BJ (cell line): ENCODE measurements around the gene PIGC. TPM values are rescaled to one million over a fixed set of nuclear protein-coding genes. Genes with fewer than 3 reads are reported as not detected.

Experiments
- CTCF ChIA-PET: fragments of 350-600 bp; formaldehyde crosslinking; extraction: SDS; loops from one replicate; lab custom pipeline; 2021; ENCODE audit warnings: antibody characterized with exemption, inconsistent platforms; lab: Yijun Ruan, JAX
- POLR2A ChIA-PET: fragments of 300-600 bp; sonication (Branson Sonifier 250); formaldehyde crosslinking; extraction: SDS; loops from one replicate; lab custom pipeline; 2021; ENCODE audit warnings: antibody characterized with exemption; lab: Charles Lee
- DNase-seq: peaks from one replicate; pipeline ENCODE4 v3.0.0-alpha.2; 2011; ENCODE audit warnings: low read depth
- H3K27me3 ChIP-seq: 2 replicates; pipeline ENCODE4 v1.6.0; 2011; ENCODE audit warnings: low read length; ENCODE audit not compliant: control insufficient read depth, insufficient read depth
- H3K36me3 ChIP-seq: 2 replicates; pipeline ENCODE4 v1.5.1; 2011; ENCODE audit warnings: low read length; ENCODE audit not compliant: control insufficient read depth, insufficient read depth
- H3K4me3 ChIP-seq: 2 replicates; pipeline ENCODE4 v1.5.1; 2011; ENCODE audit warnings: low read depth, mild to moderate bottlenecking, control low read depth, low read length
- polyA minus RNA-seq: library from RNA; depleted of rRNA, polyadenylated mRNA; stranded (reverse); fragments of >200 nt; gene quantifications from 2 replicates; pipeline ENCODE4 v1.2.3, GENCODE V29; 2011; rRNA and poly(A)+ RNA removed
- polyA plus RNA-seq: library from polyadenylated mRNA; depleted of rRNA; stranded (reverse); fragments of >200 nt; gene quantifications from 2 replicates; pipeline ENCODE4 v1.2.3, GENCODE V29; 2011; rRNA removed
- TF ChIP-seq, protein P1 (sequence below): IDR thresholded peaks from 2 replicates; pipeline ENCODE4 v1.5.1; 2011; ENCODE audit warnings: low read depth, mild to moderate bottlenecking, control low read depth, inconsistent platforms, low read length, moderate library complexity; ENCODE audit not compliant: insufficient read depth

Gene PIGC
- polyA plus RNA-seq (20.7 and 24.4 TPM in 2 replicates), polyA minus RNA-seq (15.4 and 18.7 TPM in 2 replicates)

DNA sequence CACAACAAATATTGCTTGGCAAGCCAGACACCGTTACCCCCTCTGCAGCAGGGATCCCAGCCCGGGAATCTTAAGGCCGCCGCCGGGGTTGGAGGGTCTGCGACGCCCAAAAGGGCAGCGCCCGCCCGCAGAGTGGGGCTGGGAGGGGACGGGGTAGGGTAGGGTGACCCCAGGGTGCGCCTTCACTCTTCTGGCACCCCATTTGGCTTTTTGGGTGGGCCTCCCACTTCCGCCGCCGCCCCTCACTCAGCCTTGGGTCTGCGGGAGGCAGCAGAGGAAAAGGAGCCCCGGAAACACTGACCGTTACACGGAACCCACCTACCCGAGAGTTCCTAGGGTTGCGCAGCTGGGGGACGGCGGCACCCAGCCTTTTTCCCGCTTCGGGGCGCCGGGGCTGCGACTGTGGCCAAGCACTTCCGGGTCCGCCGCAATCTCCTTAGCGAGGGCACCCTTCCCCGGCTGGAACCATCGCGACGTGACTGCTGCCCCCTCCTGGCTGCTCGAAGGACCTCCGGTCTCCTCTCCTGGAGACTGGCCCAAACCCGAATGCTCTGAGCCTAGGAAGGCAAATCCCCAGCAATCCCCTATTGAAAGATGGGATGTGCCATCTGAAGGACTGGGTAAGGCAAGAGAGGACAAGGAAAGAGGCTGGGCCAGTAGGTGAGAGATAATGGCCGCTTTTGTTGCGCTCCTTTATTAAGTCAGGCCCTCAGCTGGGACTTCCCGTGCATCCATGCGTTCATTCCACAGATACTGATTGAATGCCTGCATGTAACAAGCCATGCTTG is at the start of gene PIGC:
PIGC (minus strand) TSS at position 404 of the 788 bp plus-strand sequence. CDS start 1,447 bp downstream, outside the sequence.
- ChIA-PET CTCF (interaction anchor here (0.6 to 3.6 kb wide), 23 partner anchors 8 to 642 kb away, joined by 3 to 20 read pairs (median 3); partner anchors contain the start of gene SUCO), POLR2A (no interaction called here)
- no peaks in the 10 kb centered on the region for H3K27me3 ChIP-seq

DNA sequence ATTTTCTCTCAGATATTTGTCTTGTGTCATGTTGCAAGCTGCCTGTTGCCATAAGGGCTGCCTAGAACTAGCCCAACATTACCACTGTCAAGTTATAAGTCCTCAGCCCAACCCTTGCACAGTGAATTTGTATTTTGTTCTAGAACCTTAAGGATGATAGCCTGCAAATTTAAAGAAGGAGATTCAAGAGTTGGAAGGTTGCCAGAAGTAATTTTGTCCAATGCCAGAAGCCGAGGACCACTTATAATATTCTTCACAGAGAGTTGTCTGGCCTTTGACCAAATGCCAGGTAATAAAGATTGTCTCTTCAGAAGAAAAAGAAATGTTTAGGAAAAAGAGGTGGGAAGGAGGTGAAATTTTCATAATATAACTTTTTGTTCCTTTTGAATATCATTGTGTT is 48.6 kb upstream of the PIGC start:
- H3K36me3 ChIP-seq = no peaks in the 10 kb centered on the region
- ChIA-PET POLR2A (no interaction called here), CTCF (no interaction called here)
- no peak for DNase-seq
- H3K27me3 ChIP-seq = no peaks in the 10 kb centered on the region; the same call in 1 of the 2 replicates
- no peak overlapping the region for H3K4me3 ChIP-seq
- TF ChIP-seq, protein P1, sequence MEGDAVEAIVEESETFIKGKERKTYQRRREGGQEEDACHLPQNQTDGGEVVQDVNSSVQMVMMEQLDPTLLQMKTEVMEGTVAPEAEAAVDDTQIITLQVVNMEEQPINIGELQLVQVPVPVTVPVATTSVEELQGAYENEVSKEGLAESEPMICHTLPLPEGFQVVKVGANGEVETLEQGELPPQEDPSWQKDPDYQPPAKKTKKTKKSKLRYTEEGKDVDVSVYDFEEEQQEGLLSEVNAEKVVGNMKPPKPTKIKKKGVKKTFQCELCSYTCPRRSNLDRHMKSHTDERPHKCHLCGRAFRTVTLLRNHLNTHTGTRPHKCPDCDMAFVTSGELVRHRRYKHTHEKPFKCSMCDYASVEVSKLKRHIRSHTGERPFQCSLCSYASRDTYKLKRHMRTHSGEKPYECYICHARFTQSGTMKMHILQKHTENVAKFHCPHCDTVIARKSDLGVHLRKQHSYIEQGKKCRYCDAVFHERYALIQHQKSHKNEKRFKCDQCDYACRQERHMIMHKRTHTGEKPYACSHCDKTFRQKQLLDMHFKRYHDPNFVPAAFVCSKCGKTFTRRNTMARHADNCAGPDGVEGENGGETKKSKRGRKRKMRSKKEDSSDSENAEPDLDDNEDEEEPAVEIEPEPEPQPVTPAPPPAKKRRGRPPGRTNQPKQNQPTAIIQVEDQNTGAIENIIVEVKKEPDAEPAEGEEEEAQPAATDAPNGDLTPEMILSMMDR = no peak

More for the DNA sequence above, at the start of gene PIGC:
- H3K36me3 ChIP-seq = peaks cover 1% of the 10 kb centered on the region; the same call in 1 of the 2 replicates
- DNase-seq = no peak
- TF ChIP-seq, protein P1 = peak; percentile 97
- H3K4me3 ChIP-seq = peak within 1 kb of the TSS; percentile 92

DNA sequence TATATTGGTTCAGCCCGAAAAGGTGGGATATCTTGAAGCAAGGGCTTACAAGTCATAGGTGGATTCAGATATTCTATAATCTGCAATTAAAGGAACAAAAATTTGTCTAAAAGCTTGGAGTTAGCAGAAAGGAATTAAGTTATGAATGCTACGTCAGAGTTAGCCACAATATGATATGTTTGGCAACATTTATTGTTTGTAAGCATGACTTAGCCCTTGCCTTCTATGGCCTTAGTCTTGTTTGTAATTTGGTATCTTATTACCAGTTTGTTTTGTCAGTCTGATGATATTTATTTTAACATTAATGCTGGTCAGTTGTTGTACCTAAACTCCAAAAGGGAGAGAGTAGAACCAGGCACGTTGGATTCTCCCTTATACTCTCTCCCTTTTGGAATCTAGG is 46.0 kb upstream of the PIGC start:
- DNase-seq = no peak
- H3K4me3 ChIP-seq = no peak overlapping the region
- peaks cover 2% of the 10 kb centered on the region for H3K27me3 ChIP-seq
- CTCF ChIA-PET = no interaction called here
- POLR2A ChIA-PET = no interaction called here
- H3K36me3 ChIP-seq = no peaks in the 10 kb centered on the region
- TF ChIP-seq, protein P1 = no peak

DNA sequence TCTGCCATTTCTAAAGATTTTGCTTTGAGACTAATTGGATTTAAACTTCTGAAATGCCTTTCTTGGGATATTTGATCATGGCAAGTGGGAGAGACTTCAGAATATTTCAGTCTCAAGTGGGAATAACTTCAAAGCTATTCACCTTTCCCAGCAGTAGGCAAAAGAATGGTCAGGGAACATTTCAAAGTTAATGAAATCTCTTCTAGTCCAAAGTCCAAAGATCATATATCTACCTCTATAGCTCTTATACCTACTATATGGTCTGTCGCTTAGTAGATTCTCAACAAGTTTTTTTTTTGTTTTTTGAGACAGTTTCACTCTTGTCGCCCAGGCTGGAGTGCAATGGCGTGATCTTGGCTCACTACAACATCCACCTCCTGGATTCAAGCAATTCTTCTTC is 44.5 kb upstream of the PIGC start:
- peaks cover 4% of the 10 kb centered on the region for H3K27me3 ChIP-seq
- no peak overlapping the region for H3K4me3 ChIP-seq
- H3K36me3 ChIP-seq = no peaks in the 10 kb centered on the region
- POLR2A ChIA-PET = no interaction called here
- TF ChIP-seq, protein P1 = no peak
- DNase-seq = no peak
- CTCF ChIA-PET = interaction anchor here (0.6 to 2.2 kb wide), 2 partner anchors 231 to 1072 kb away, joined by 3 to 7 read pairs; no protein-coding TSS in a partner anchor

DNA sequence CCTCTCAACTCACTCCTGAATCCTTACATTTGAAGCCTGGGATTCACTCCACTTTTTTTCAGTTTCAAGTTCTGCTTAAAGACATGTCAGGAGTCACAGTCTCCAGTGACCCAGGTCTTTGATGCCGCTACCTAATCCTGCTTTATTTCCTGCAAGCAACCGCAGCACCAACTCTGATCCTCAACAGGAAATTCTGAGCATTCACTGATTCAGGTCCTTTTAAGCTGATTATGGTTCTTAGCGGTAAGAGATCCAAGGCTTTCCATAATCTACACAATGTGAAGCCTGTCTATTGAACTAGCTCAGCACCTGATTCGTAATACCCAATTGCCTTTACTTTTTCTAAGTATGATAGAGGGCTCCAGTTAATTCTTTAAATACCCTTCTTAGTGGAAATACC is 43.7 kb upstream of the PIGC start:
- H3K4me3 ChIP-seq = no peak overlapping the region
- TF ChIP-seq, protein P1 = no peak
- ChIA-PET POLR2A (no interaction called here), CTCF (interaction anchor here (2.2 kb wide), 1 partner anchor 232 kb away, joined by 7 read pairs; no protein-coding TSS in a partner anchor)
- no peaks in the 10 kb centered on the region for H3K36me3 ChIP-seq
- peaks cover 4% of the 10 kb centered on the region for H3K27me3 ChIP-seq
- no peak for DNase-seq
